GM10266 (cell line): ENCODE results near the gene SLC48A1.

Source experiments
- DNase-seq: peaks from one replicate; pipeline ENCODE4 v3.0.0; 2012; ENCODE audit errors: extremely low spot score
- CTCF ChIP-seq: IDR thresholded peaks from 2 replicates; pipeline ENCODE4 v1.5.1; 2012; ENCODE audit warnings: mild to moderate bottlenecking, low read depth; ENCODE audit not compliant: control insufficient read depth, insufficient read depth; ENCODE audit errors: missing control alignments

Gene SLC48A1

GRCh38 chr12:47822863-47823262, 49.8 kb downstream of the SLC48A1 start:
- TF ChIP-seq CTCF: no peak
- no peak for DNase-seq

DNA sequence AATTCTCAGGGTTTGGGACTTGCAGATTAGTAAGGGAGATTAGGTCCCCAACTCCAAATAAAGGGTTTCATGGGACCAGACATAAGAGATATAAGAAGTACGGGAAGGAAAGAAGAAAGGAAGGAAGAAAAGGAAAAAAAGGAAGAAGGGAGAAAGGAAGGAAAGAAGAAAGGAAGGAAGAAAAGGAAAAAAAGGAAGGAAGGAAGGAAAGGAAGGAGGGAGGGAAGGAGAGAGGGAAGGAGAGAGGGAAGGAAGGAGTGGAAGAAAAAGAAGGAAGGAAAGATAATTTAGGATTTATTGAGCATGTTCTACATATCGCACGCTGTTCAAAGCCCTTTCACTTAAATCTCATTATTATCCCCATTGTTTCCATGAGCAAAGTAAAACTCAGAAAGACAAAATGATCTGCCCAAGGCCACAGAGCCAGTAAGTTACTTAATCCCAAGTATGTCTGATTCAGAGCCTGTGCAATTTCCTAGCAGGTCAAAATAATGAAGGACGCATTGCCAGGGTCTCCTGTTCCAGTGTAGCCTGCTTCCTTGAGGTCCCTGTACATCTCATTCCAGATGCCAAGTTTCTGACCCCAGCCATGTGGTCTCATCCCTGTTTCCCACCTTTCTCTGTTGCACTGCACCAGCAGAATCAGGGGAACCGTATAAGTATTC, 50.5 kb downstream of the SLC48A1 start:
- TF ChIP-seq CTCF: no peak
- no peak for DNase-seq

- no peak for TF ChIP-seq CTCF
- DNase-seq: no peak
Observed at GRCh38 chr12:47824198-47824597, 51.2 kb downstream of the SLC48A1 start.

DNA sequence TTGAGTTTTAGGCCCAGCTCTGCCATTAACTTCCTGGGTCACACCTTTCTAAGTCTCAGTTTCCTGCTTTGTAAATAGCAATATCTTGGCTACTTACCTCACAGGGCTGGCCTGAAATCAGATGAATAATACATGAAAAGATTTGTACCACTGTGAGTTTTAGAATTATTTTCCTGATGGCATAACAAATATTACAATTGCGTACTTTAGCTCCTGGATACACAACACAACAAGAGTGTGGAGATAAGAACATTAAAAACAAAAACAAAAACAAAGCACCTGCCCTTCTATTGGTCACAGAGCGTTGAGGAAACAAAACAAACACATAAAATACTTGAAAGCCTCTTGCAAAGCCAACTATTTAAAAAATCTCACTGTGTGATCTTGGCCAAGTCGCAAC, 51.6 kb downstream of the SLC48A1 start:
- no peak for TF ChIP-seq CTCF
- no peak for DNase-seq

GRCh38 chr12:47825173-47825639, 52.2 kb downstream of the SLC48A1 start:
- TF ChIP-seq CTCF: no peak
- no peak for DNase-seq

DNA sequence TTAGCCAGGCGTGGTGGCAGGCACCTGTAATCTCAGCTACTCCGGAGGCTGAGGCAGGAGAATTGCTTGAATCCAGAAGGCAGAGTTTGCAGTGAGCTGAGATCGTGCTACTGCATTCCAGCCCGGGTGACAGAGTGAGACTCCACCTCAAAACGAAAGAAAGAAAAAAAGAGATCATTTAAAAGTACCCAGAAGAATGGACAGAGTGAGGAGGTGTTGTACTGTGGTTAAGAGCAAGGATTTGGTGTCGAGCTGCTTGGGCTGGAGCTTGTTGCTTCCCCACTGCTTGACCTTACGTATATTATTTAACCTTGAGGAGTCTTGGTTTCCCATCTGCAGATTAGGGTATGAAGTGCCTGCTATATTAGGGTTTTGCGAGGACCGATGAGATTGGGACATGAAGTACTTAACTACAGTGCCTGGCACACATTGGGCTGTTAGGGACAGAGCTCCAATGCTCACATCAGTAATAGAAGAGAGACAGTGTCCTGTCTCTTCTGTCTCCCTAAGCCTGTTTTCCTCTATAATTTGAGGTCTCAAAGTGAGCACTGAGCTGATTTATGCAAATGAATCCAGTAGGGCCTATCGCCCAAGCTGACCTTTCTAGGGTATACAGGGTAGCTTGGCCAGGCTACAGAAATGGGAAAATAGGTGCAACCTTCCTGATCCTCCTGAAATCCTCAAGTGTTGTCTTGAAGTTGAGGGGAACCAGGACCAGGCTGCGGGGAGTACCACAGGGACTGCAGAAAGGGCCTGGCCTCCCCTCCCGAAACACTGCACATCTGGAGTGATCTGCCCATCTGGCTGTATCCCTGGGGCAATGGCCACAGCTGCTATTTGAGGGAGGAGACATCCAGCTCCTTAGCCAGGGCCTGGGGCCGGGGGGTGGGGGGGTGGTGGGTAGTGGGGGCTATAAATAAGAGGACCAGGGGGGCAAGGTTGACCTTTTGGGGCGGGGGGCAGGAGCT, 55.3 kb downstream of the SLC48A1 start:
- TF ChIP-seq CTCF: no peak
- no peak for DNase-seq

GRCh38 chr12:47828976-47829482, 56.0 kb downstream of the SLC48A1 start:
- no peak for TF ChIP-seq CTCF
- DNase-seq: no peak
